ENCODE data around the gene NDUFB6. TPM values are rescaled to one million over a fixed set of nuclear protein-coding genes. Genes with fewer than 3 reads are reported as not detected.

NDUFB6 gene
- total and polyA plus RNA-seq, 10 of the 15 experiments (the other 5 are each of a cell fraction or from before 2014, with no cell fraction given), result 26.3 to 269 (median 61.4) TPM

DNA sequence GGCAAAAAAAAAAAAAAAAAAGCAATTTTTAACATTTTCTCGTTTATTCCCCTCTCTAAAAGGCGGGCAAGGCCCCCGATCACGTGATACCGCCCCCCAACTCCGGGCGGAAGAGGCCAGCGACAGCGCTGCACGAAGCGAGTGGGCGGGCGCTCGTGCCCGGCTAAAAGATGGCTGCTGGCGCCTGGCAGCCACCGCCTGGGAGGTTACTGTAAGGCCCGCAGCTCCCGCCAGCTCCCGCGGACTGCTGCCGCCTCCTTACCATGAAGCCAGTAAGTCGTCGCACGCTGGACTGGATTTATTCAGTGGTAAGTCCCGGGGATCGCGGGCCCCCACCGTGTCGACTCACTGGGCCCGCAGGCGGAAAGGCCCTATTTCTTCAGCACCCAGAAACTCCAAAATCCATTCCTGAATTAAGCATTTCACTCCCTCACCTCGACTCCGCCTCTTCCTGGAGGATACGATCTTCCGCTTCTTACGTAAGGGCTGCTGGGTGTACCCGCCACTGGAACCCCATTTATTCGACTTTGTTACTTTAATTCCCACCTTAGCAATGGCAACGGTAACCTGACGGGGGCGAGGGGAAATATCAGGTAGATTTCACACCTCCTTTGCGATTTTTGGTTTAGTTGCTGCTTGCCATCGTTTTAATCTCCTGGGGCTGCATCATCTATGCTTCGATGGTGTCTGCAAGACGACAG is 20.6 kb downstream of the NDUFB6 start, which contains the start of the genes SMIM27 and TOPORS (continued):
- TF ChIP-seq RCOR1 (conservative IDR thresholded peaks at IDR 0.05; ENCODE audit: low read depth, low read length) (no peak; the same call in 1 of the 2 replicates), STAT3 (IDR thresholded peaks at IDR 0.05; ENCODE audit: low read depth, low read length) (no peak), NFYB (IDR thresholded peaks at IDR 0.05; ENCODE audit: insufficient read depth, low read depth, low read length) (no peak), MXI1 (IDR thresholded peaks at IDR 0.05; ENCODE audit: low read depth, low read length) (no peak; the same call in none of the 2 replicates), EGR1 (IDR thresholded peaks at IDR 0.05; ENCODE audit: borderline replicate concordance in 1 of 2, low read depth in 2 of 2, low read length in 2 of 2) (peak; percentile 77 to 100), WRNIP1 (IDR thresholded peaks at IDR 0.05; ENCODE audit: borderline replicate concordance, low read depth, low read length) (no peak), RAD51 (IDR thresholded peaks at IDR 0.05) (peak; percentile 98), LARP7 (IDR thresholded peaks at IDR 0.05) (peak; percentile 80), SIX5 (IDR thresholded peaks at IDR 0.05; ENCODE audit: low read depth, low read length, severe bottlenecking) (peak; percentile 77), SMAD5 (IDR thresholded peaks at IDR 0.05; ENCODE audit: low read depth) (no peak; the same call in 1 of the 2 replicates), BMI1 (IDR thresholded peaks at IDR 0.05; ENCODE audit: borderline replicate concordance) (no peak), NR2F1 (conservative IDR thresholded peaks at IDR 0.05) (no peak), HCFC1 (IDR thresholded peaks at IDR 0.05; ENCODE audit: low read length) (peak; percentile 86), CBX5 (IDR thresholded peaks at IDR 0.05; ENCODE audit: low read depth) (peak; percentile 74; the same call in 1 of the 2 replicates)
- TF ChIP-seq, protein P1, sequence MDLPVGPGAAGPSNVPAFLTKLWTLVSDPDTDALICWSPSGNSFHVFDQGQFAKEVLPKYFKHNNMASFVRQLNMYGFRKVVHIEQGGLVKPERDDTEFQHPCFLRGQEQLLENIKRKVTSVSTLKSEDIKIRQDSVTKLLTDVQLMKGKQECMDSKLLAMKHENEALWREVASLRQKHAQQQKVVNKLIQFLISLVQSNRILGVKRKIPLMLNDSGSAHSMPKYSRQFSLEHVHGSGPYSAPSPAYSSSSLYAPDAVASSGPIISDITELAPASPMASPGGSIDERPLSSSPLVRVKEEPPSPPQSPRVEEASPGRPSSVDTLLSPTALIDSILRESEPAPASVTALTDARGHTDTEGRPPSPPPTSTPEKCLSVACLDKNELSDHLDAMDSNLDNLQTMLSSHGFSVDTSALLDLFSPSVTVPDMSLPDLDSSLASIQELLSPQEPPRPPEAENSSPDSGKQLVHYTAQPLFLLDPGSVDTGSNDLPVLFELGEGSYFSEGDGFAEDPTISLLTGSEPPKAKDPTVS (IDR thresholded peaks at IDR 0.05; ENCODE audit: low read depth, low read length), result 0 out of 2 replicates have a peak, but pooled peaks have one; percentile 22
- TF ChIP-seq, protein P2, sequence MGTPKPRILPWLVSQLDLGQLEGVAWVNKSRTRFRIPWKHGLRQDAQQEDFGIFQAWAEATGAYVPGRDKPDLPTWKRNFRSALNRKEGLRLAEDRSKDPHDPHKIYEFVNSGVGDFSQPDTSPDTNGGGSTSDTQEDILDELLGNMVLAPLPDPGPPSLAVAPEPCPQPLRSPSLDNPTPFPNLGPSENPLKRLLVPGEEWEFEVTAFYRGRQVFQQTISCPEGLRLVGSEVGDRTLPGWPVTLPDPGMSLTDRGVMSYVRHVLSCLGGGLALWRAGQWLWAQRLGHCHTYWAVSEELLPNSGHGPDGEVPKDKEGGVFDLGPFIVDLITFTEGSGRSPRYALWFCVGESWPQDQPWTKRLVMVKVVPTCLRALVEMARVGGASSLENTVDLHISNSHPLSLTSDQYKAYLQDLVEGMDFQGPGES (IDR thresholded peaks at IDR 0.05), result no peak
- TF ChIP-seq, protein P3, sequence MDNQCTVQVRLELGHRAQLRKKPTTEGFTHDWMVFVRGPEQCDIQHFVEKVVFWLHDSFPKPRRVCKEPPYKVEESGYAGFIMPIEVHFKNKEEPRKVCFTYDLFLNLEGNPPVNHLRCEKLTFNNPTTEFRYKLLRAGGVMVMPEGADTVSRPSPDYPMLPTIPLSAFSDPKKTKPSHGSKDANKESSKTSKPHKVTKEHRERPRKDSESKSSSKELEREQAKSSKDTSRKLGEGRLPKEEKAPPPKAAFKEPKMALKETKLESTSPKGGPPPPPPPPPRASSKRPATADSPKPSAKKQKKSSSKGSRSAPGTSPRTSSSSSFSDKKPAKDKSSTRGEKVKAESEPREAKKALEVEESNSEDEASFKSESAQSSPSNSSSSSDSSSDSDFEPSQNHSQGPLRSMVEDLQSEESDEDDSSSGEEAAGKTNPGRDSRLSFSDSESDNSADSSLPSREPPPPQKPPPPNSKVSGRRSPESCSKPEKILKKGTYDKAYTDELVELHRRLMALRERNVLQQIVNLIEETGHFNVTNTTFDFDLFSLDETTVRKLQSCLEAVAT (IDR thresholded peaks at IDR 0.05), result peak; percentile 83
- TF ChIP-seq, protein P4, sequence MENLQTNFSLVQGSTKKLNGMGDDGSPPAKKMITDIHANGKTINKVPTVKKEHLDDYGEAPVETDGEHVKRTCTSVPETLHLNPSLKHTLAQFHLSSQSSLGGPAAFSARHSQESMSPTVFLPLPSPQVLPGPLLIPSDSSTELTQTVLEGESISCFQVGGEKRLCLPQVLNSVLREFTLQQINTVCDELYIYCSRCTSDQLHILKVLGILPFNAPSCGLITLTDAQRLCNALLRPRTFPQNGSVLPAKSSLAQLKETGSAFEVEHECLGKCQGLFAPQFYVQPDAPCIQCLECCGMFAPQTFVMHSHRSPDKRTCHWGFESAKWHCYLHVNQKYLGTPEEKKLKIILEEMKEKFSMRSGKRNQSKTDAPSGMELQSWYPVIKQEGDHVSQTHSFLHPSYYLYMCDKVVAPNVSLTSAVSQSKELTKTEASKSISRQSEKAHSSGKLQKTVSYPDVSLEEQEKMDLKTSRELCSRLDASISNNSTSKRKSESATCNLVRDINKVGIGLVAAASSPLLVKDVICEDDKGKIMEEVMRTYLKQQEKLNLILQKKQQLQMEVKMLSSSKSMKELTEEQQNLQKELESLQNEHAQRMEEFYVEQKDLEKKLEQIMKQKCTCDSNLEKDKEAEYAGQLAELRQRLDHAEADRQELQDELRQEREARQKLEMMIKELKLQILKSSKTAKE (IDR thresholded peaks at IDR 0.05; ENCODE audit: low read depth, poor library complexity, severe bottlenecking), result no peak
- TF ChIP-seq, protein P5, sequence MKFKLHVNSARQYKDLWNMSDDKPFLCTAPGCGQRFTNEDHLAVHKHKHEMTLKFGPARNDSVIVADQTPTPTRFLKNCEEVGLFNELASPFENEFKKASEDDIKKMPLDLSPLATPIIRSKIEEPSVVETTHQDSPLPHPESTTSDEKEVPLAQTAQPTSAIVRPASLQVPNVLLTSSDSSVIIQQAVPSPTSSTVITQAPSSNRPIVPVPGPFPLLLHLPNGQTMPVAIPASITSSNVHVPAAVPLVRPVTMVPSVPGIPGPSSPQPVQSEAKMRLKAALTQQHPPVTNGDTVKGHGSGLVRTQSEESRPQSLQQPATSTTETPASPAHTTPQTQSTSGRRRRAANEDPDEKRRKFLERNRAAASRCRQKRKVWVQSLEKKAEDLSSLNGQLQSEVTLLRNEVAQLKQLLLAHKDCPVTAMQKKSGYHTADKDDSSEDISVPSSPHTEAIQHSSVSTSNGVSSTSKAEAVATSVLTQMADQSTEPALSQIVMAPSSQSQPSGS (IDR thresholded peaks at IDR 0.05; ENCODE audit: low read length), result peak; percentile 41; the same call in 1 of the 2 replicates

All from GM12878 (cell line).